Vagina (tissue), 2 donors: ENCODE measurements around the gene ADAMTS2. TPM values are rescaled to one million over a fixed set of nuclear protein-coding genes. Genes with fewer than 3 reads are reported as not detected.

ENCODE experiments used
- DNase-seq, 2 donors: peaks; one replicate each; pipeline ENCODE4 v3.0.0-alpha.2; 2017; ENCODE audit errors: extremely low spot score in 2 of 2
- H3K27ac ChIP-seq: fragments of 200-600 bp; sonication (generic); one replicate; pipeline ENCODE4 v1.5.1; 2019
- H3K27me3 ChIP-seq: fragments of 200-600 bp; sonication (generic); one replicate; pipeline ENCODE4 v1.5.1; 2019
- H3K36me3 ChIP-seq, 2 donors: fragments of 200-600 bp; sonication (generic); one replicate each; pipeline ENCODE4 v1.5.1; 2017 to 2019
- H3K4me1 ChIP-seq: fragments of 200-600 bp; sonication (generic); one replicate; pipeline ENCODE4 v1.5.1; 2019
- H3K4me3 ChIP-seq, 2 donors: fragments of 200-600 bp; sonication (generic); 1 replicate in 1 of 2; 2 replicates in 1 of 2; pipeline ENCODE4 v1.5.1; 2016 to 2019
- H3K9me3 ChIP-seq: fragments of 200-600 bp; sonication (generic); one replicate; pipeline ENCODE4 v1.5.1; 2019
- CTCF ChIP-seq, 3 experiments: fragments of 450-650 bp in 2 of 3; fragments of 200-600 bp in 1 of 3; sonication (generic) in 1 of 3; IDR thresholded peaks; one replicate each; pipeline ENCODE4 v1.5.1; 2017 to 2019; ENCODE audit warnings: antibody characterized with exemption in 3 of 3, mild to moderate bottlenecking in 2 of 3, moderate library complexity in 2 of 3
- POLR2A ChIP-seq, 2 donors: fragments of 450-650 bp; IDR thresholded peaks; one replicate each; pipeline ENCODE4 v1.6.1; 2017; ENCODE audit warnings: antibody characterized with exemption in 2 of 2, mild to moderate bottlenecking in 2 of 2, moderate library complexity in 2 of 2
- POLR2AphosphoS5 ChIP-seq, 2 donors: sonication (generic); formaldehyde crosslinking; IDR thresholded peaks; one replicate each; pipeline ENCODE4 v1.9.0; 2017; ENCODE audit warnings: antibody characterized with exemption in 2 of 2, mild to moderate bottlenecking in 2 of 2, low read depth in 1 of 2; ENCODE audit not compliant: insufficient read depth in 1 of 2
- intact Hi-C: fragments of 100-400 bp; cut with DNase I; formaldehyde crosslinking; loops from one replicate; pipeline ENCODE4 v1.15.1; 2023
- total RNA-seq: library from RNA; depleted of rRNA; stranded (reverse); fragments of >200 nt; gene quantifications from one replicate; pipeline ENCODE4 v1.2.3, GENCODE V29; 2016

ADAMTS2 gene
- total RNA-seq, 1 donor from 2014 or later = 17.4 TPM

- H3K36me3 ChIP-seq = no peaks in the 10 kb centered on the region
- no peak overlapping the region for H3K4me3 ChIP-seq
- no peaks in the 10 kb centered on the region for H3K27me3 ChIP-seq
Observed at GRCh38 chr5:179183481-179183880, 161.8 kb downstream of the ADAMTS2 start.

GRCh38 chr5:179182601-179183000, 162.7 kb downstream of the ADAMTS2 start:
- no peaks in the 10 kb centered on the region for H3K9me3 ChIP-seq

More at GRCh38 chr5:179183481-179183880, 161.8 kb downstream of the ADAMTS2 start:
- DNase-seq = no peak
- Histone ChIP-seq H3K27ac (no peak overlapping the region), H3K4me1 (no peaks in the 10 kb centered on the region), H3K9me3 (no peaks in the 10 kb centered on the region)
- TF ChIP-seq CTCF (IDR thresholded peaks at IDR 0.05) (no peak), POLR2AphosphoS5 (IDR thresholded peaks at IDR 0.05; ENCODE audit: insufficient read depth in 1 of 2, low read depth in 1 of 2) (no peak)
- intact Hi-C loops = no loop called here

GRCh38 chr5:179181988-179182387, 163.3 kb downstream of the ADAMTS2 start:
- Histone ChIP-seq H3K27me3 (no peaks in the 10 kb centered on the region), H3K4me1 (no peaks in the 10 kb centered on the region), H3K4me3 (no peak overlapping the region), H3K27ac (no peak overlapping the region), H3K36me3 (no peaks in the 10 kb centered on the region), H3K9me3 (no peaks in the 10 kb centered on the region)
- intact Hi-C loops = no loop called here
- no peak for TF ChIP-seq POLR2AphosphoS5 (IDR thresholded peaks at IDR 0.05; ENCODE audit: insufficient read depth in 1 of 2, low read depth in 1 of 2)
- no peak for TF ChIP-seq CTCF (IDR thresholded peaks at IDR 0.05)
- no peak for TF ChIP-seq POLR2A (IDR thresholded peaks at IDR 0.05)
- no peak for DNase-seq

More at GRCh38 chr5:179182601-179183000, 162.7 kb downstream of the ADAMTS2 start:
- TF ChIP-seq POLR2A (IDR thresholded peaks at IDR 0.05) (no peak), POLR2AphosphoS5 (IDR thresholded peaks at IDR 0.05; ENCODE audit: insufficient read depth in 1 of 2, low read depth in 1 of 2) (no peak), CTCF (IDR thresholded peaks at IDR 0.05) (no peak)
- Histone ChIP-seq H3K27me3 (no peaks in the 10 kb centered on the region), H3K4me3 (no peak overlapping the region), H3K36me3 (no peaks in the 10 kb centered on the region), H3K27ac (no peak overlapping the region), H3K4me1 (no peaks in the 10 kb centered on the region)
- intact Hi-C loops = no loop called here
- no peak for DNase-seq

- Histone ChIP-seq H3K4me3 (no peak overlapping the region), H3K27ac (no peak overlapping the region), H3K36me3 (no peaks in the 10 kb centered on the region), H3K9me3 (no peaks in the 10 kb centered on the region), H3K4me1 (no peaks in the 10 kb centered on the region), H3K27me3 (no peaks in the 10 kb centered on the region)
- DNase-seq = no peak
- intact Hi-C loops = no loop called here
- TF ChIP-seq CTCF (IDR thresholded peaks at IDR 0.05) (no peak), POLR2AphosphoS5 (IDR thresholded peaks at IDR 0.05; ENCODE audit: insufficient read depth in 1 of 2, low read depth in 1 of 2) (no peak), POLR2A (IDR thresholded peaks at IDR 0.05) (no peak)
Observed at GRCh38 chr5:179180921-179181645, 164.2 kb downstream of the ADAMTS2 start.

- Histone ChIP-seq H3K9me3 (no peaks in the 10 kb centered on the region), H3K27ac (no peak overlapping the region), H3K27me3 (no peaks in the 10 kb centered on the region), H3K4me3 (no peak overlapping the region), H3K36me3 (no peaks in the 10 kb centered on the region), H3K4me1 (no peaks in the 10 kb centered on the region)
- TF ChIP-seq CTCF (IDR thresholded peaks at IDR 0.05) (no peak), POLR2A (IDR thresholded peaks at IDR 0.05) (no peak)
- no peak for DNase-seq
- intact Hi-C loops = no loop called here
Observed at GRCh38 chr5:179180061-179180610, 165.1 kb downstream of the ADAMTS2 start.
